Keratinocyte (primary cell): ENCODE measurements around the gene EEF1E1.

ENCODE experiments used
- CTCF ChIP-seq, 3 experiments: IDR thresholded peaks in 1 of 3; conservative IDR thresholded peaks in 1 of 3; optimal IDR thresholded peaks in 1 of 3; 2 replicates in 2 of 3; 3 replicates in 1 of 3; pipeline versions ENCODE3 to v1.5.1; 2011; ENCODE audit warnings: low read length in 3 of 3, mild to moderate bottlenecking in 3 of 3, moderate library complexity in 2 of 3, control low read depth in 1 of 3, inconsistent platforms in 1 of 3; ENCODE audit not compliant: insufficient read depth in 2 of 3; ENCODE audit errors: extremely low read depth in 1 of 3
- EZH2 ChIP-seq: IDR thresholded peaks from one replicate; pipeline ENCODE4 v1.6.1; 2012; ENCODE audit warnings: inconsistent platforms, mild to moderate bottlenecking, low read length, moderate library complexity

GRCh38 chr6:8069151-8069550 lies 33.2 kb downstream of the EEF1E1 start:
- TF ChIP-seq EZH2 (no peak), CTCF (optimal IDR thresholded peaks at IDR 0.05 in 1 of 3, IDR thresholded peaks at IDR 0.05 in 1 of 3, conservative IDR thresholded peaks at IDR 0.05 in 1 of 3; ENCODE audit: extremely low read depth in 1 of 3, insufficient read depth in 2 of 3, low read length in 3 of 3) (no peak)
